WTC11 (cell line): ENCODE results near the gene SUMF1. TPM values are rescaled to one million over a fixed set of nuclear protein-coding genes. Genes with fewer than 3 reads are reported as not detected.

Experiments
- ATAC-seq: fragments of 200-7000 bp; cut with Tn5 transposase; 2 replicates; pipeline ENCODE4 v1.10.0; 2021; ENCODE audit warnings: mild to moderate bottlenecking, moderate library complexity
- CTCF ChIA-PET: fragments of 300-600 bp; sonication (Branson Sonifier 250); formaldehyde crosslinking; loops from one replicate; lab custom pipeline; 2021; ENCODE audit warnings: antibody characterized with exemption; lab: Charles Lee
- POLR2A ChIA-PET: fragments of 350-600 bp; sonication (Branson Sonifier 250); formaldehyde crosslinking; loops from one replicate; lab custom pipeline; 2021; ENCODE audit warnings: antibody characterized with exemption; lab: Charles Lee
- DNase-seq: peaks from one replicate; pipeline ENCODE4 v3.0.0; 2021; ENCODE audit warnings: low spot score
- H3K27ac Mint-ChIP-seq: 2 replicates; pipeline ENCODE4 v1.8.0; 2021; ENCODE audit warnings: mixed read lengths
- H3K27me3 Mint-ChIP-seq: 2 replicates; pipeline ENCODE4 v1.8.0; 2021; ENCODE audit warnings: low read depth, mild to moderate bottlenecking, moderate library complexity, mixed read lengths
- H3K36me3 Mint-ChIP-seq: 2 replicates; pipeline ENCODE4 v1.8.0; 2021; ENCODE audit warnings: mixed read lengths
- H3K4me1 Mint-ChIP-seq: 2 replicates; pipeline ENCODE4 v1.8.0; 2022; ENCODE audit warnings: mixed read lengths
- H3K4me3 Mint-ChIP-seq: 2 replicates; pipeline ENCODE4 v1.8.0; 2021; ENCODE audit warnings: mild to moderate bottlenecking, moderate library complexity, mixed read lengths
- H3K9me3 Mint-ChIP-seq: 2 replicates; pipeline ENCODE4 v1.8.0; 2021; ENCODE audit warnings: mixed read lengths
- ATF1 ChIP-seq: sonication (generic); formaldehyde crosslinking; IDR thresholded peaks from 2 replicates; pipeline ENCODE4 v1.8.1; 2023; ENCODE audit warnings: mild to moderate bottlenecking, moderate library complexity, missing genetic modification reagents
- CBFB ChIP-seq: sonication (generic); formaldehyde crosslinking; IDR thresholded peaks from 2 replicates; pipeline ENCODE4 v1.8.1; 2022; ENCODE audit warnings: mild to moderate bottlenecking, low read depth, missing genetic modification reagents
- ESRRA ChIP-seq: sonication (generic); formaldehyde crosslinking; IDR thresholded peaks from 2 replicates; pipeline ENCODE4 v1.8.1; 2022; ENCODE audit warnings: mild to moderate bottlenecking, missing genetic modification reagents, borderline replicate concordance
- MXD4 ChIP-seq: fragments of 250-450 bp; sonication (Bioruptor Pico); IDR thresholded peaks from 2 replicates; pipeline ENCODE4 v1.8.0; 2021; ENCODE audit warnings: mild to moderate bottlenecking, moderate library complexity, borderline replicate concordance
- NFATC4 ChIP-seq: fragments of 250-450 bp; sonication (Bioruptor Pico); IDR thresholded peaks from 2 replicates; pipeline ENCODE4 v1.9.0; 2021; ENCODE audit warnings: mild to moderate bottlenecking
- NR3C1 ChIP-seq: sonication (generic); formaldehyde crosslinking; conservative IDR thresholded peaks from 2 replicates; pipeline ENCODE4 v1.8.1; 2023; ENCODE audit warnings: low read depth, mild to moderate bottlenecking, missing genetic modification reagents
- OVOL2 ChIP-seq: fragments of 250-450 bp; sonication (Bioruptor Pico); IDR thresholded peaks from 2 replicates; pipeline ENCODE4 v1.9.0; 2021; ENCODE audit warnings: mild to moderate bottlenecking, borderline replicate concordance
- PRRX2 ChIP-seq: fragments of 250-450 bp; sonication (Bioruptor Pico); IDR thresholded peaks from 2 replicates; pipeline ENCODE4 v1.8.0; 2021; ENCODE audit warnings: mild to moderate bottlenecking
- SP1 ChIP-seq: sonication (generic); formaldehyde crosslinking; conservative IDR thresholded peaks from 2 replicates; pipeline ENCODE4 v1.8.1; 2022; ENCODE audit warnings: missing genetic modification reagents
- TEAD1 ChIP-seq: sonication (generic); formaldehyde crosslinking; IDR thresholded peaks from 2 replicates; pipeline ENCODE4 v1.8.0; 2022; ENCODE audit warnings: mild to moderate bottlenecking, missing genetic modification reagents
- ZMAT4 ChIP-seq: fragments of 250-450 bp; sonication (Bioruptor Pico); IDR thresholded peaks from 2 replicates; pipeline ENCODE4 v1.9.0; 2021; ENCODE audit warnings: mild to moderate bottlenecking
- ZNF138 ChIP-seq: sonication (generic); formaldehyde crosslinking; conservative IDR thresholded peaks from 2 replicates; pipeline ENCODE4 v1.8.1; 2022; ENCODE audit warnings: mild to moderate bottlenecking, moderate library complexity, missing genetic modification reagents
- ZNF263 ChIP-seq: sonication (generic); formaldehyde crosslinking; IDR thresholded peaks from 2 replicates; pipeline ENCODE4 v1.8.1; 2022; ENCODE audit warnings: low read depth, mild to moderate bottlenecking, moderate library complexity, missing genetic modification reagents
- ZNF281 ChIP-seq: sonication (generic); formaldehyde crosslinking; IDR thresholded peaks from 2 replicates; pipeline ENCODE4 v1.8.0; 2023; ENCODE audit warnings: mild to moderate bottlenecking, missing genetic modification reagents
- ZNF317 ChIP-seq: sonication (generic); formaldehyde crosslinking; IDR thresholded peaks from 2 replicates; pipeline ENCODE4 v1.8.1; 2023; ENCODE audit warnings: low read depth, mild to moderate bottlenecking, moderate library complexity, missing genetic modification reagents, borderline replicate concordance
- ZNF416 ChIP-seq: fragments of 250-450 bp; sonication (Bioruptor Pico); IDR thresholded peaks from 2 replicates; pipeline ENCODE4 v1.9.0; 2021; ENCODE audit warnings: mild to moderate bottlenecking, inconsistent platforms
- total RNA-seq: library from RNA; stranded (reverse); gene quantifications from 3 replicates; pipeline ENCODE4 v1.2.3, GENCODE V29; 2021
- TF ChIP-seq, protein P1 (sequence below): sonication (generic); formaldehyde crosslinking; IDR thresholded peaks from 2 replicates; pipeline ENCODE4 v1.8.1; 2022; ENCODE audit warnings: mild to moderate bottlenecking, missing genetic modification reagents, moderate library complexity, borderline replicate concordance
- TF ChIP-seq, protein P2 (sequence below): sonication (generic); formaldehyde crosslinking; IDR thresholded peaks from 2 replicates; pipeline ENCODE4 v1.8.0; 2023; ENCODE audit warnings: missing genetic modification reagents, mild to moderate bottlenecking, borderline replicate concordance
- TF ChIP-seq, protein P3 (sequence below): fragments of 250-450 bp; sonication (Bioruptor Pico); IDR thresholded peaks from 2 replicates; pipeline ENCODE4 v2.1.2; 2022; ENCODE audit warnings: mild to moderate bottlenecking, moderate library complexity
- TF ChIP-seq, protein P4 (sequence below): sonication (generic); formaldehyde crosslinking; IDR thresholded peaks from 2 replicates; pipeline ENCODE4 v1.8.0; 2022; ENCODE audit warnings: missing genetic modification reagents

Gene SUMF1
- total RNA-seq, 1 experiment from 2014 or later: 10.4 TPM

DNA sequence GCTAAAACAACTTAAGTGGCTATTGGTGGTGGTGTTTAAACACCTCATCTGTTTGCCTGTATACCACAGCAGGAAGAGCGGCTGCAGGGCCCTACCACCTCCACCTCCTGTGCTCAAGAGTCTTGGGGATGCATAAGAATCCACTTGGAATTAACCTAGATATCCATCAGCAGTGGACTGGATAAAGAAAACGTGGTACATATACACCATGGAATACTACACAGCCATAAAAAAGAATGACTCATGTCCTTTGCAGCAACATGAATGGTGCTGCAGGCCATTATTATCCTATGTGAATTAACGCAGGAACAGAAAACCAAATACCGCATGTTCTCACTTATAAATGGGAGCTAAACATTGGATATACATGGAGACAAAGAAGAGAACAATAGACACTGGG, 87.1 kb downstream of the SUMF1 start:
- DNase-seq (no peak), ATAC-seq (no peak)
- POLR2A ChIA-PET: no interaction called here
- no peaks in the 10 kb centered on the region for H3K27me3 Mint-ChIP-seq
- no peak overlapping the region for H3K4me3 Mint-ChIP-seq
- H3K36me3 Mint-ChIP-seq: no peaks in the 10 kb centered on the region
- CTCF ChIA-PET: no interaction called here
- no peak overlapping the region for H3K27ac Mint-ChIP-seq
- no peak for TF ChIP-seq NR3C1
- TF ChIP-seq ZNF317 (CRISPR knock-in tag): no peak
- no peak for TF ChIP-seq ZMAT4 (CRISPR knock-in tag)
- TF ChIP-seq, protein P1, sequence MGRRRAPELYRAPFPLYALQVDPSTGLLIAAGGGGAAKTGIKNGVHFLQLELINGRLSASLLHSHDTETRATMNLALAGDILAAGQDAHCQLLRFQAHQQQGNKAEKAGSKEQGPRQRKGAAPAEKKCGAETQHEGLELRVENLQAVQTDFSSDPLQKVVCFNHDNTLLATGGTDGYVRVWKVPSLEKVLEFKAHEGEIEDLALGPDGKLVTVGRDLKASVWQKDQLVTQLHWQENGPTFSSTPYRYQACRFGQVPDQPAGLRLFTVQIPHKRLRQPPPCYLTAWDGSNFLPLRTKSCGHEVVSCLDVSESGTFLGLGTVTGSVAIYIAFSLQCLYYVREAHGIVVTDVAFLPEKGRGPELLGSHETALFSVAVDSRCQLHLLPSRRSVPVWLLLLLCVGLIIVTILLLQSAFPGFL (CRISPR knock-in tag): no peak
- no peak for TF ChIP-seq ESRRA (CRISPR knock-in tag)
- TF ChIP-seq, protein P2, sequence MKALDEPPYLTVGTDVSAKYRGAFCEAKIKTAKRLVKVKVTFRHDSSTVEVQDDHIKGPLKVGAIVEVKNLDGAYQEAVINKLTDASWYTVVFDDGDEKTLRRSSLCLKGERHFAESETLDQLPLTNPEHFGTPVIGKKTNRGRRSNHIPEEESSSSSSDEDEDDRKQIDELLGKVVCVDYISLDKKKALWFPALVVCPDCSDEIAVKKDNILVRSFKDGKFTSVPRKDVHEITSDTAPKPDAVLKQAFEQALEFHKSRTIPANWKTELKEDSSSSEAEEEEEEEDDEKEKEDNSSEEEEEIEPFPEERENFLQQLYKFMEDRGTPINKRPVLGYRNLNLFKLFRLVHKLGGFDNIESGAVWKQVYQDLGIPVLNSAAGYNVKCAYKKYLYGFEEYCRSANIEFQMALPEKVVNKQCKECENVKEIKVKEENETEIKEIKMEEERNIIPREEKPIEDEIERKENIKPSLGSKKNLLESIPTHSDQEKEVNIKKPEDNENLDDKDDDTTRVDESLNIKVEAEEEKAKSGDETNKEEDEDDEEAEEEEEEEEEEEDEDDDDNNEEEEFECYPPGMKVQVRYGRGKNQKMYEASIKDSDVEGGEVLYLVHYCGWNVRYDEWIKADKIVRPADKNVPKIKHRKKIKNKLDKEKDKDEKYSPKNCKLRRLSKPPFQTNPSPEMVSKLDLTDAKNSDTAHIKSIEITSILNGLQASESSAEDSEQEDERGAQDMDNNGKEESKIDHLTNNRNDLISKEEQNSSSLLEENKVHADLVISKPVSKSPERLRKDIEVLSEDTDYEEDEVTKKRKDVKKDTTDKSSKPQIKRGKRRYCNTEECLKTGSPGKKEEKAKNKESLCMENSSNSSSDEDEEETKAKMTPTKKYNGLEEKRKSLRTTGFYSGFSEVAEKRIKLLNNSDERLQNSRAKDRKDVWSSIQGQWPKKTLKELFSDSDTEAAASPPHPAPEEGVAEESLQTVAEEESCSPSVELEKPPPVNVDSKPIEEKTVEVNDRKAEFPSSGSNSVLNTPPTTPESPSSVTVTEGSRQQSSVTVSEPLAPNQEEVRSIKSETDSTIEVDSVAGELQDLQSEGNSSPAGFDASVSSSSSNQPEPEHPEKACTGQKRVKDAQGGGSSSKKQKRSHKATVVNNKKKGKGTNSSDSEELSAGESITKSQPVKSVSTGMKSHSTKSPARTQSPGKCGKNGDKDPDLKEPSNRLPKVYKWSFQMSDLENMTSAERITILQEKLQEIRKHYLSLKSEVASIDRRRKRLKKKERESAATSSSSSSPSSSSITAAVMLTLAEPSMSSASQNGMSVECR (CRISPR knock-in tag): no peak
- TF ChIP-seq ZNF263 (CRISPR knock-in tag): no peak
- no peak for TF ChIP-seq SP1 (CRISPR knock-in tag)
- TF ChIP-seq OVOL2 (CRISPR knock-in tag): no peak
- TF ChIP-seq, protein P3, sequence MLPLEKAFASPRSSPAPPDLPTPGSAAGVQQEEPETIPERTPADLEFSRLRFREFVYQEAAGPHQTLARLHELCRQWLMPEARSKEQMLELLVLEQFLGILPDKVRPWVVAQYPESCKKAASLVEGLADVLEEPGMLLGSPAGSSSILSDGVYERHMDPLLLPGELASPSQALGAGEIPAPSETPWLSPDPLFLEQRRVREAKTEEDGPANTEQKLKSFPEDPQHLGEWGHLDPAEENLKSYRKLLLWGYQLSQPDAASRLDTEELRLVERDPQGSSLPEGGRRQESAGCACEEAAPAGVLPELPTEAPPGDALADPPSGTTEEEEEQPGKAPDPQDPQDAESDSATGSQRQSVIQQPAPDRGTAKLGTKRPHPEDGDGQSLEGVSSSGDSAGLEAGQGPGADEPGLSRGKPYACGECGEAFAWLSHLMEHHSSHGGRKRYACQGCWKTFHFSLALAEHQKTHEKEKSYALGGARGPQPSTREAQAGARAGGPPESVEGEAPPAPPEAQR (CRISPR knock-in tag): no peak
- no peak for TF ChIP-seq MXD4 (CRISPR knock-in tag)
- no peak for TF ChIP-seq PRRX2 (CRISPR knock-in tag)
- no peak for TF ChIP-seq NFATC4
- no peak for TF ChIP-seq ZNF416
- no peak for TF ChIP-seq ZNF138 (CRISPR knock-in tag)
- no peak for TF ChIP-seq CBFB
- TF ChIP-seq ZNF281: no peak
- peaks cover 7% of the 10 kb centered on the region for H3K9me3 Mint-ChIP-seq
- H3K4me1 Mint-ChIP-seq: peaks cover 8% of the 10 kb centered on the region

DNA sequence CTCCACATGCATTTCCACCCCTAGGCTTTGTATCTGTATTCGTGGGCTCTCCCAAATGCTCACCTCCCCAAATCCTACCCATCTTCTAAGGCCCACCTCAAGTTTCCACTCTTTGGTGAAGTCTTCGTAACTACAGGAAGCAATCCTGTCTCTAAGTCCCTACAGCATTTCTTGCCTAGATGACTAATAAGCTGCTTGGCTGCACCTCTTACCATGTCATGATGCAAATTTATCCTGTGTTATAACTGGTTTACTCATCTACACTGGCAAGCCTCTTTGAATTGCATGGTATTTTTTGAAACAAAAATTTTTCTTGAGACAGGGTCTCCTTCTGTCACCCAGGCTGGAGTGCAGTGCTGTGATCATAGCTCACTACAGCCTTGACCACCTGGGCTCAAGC, 90.6 kb downstream of the SUMF1 start:
- H3K36me3 Mint-ChIP-seq: peaks cover 15% of the 10 kb centered on the region
- H3K27me3 Mint-ChIP-seq: no peaks in the 10 kb centered on the region
- POLR2A ChIA-PET: no interaction called here
- no peak overlapping the region for H3K4me3 Mint-ChIP-seq
- peaks cover 8% of the 10 kb centered on the region for H3K4me1 Mint-ChIP-seq
- TF ChIP-seq ATF1 (CRISPR knock-in tag) (no peak), TEAD1 (CRISPR knock-in tag) (no peak)
- TF ChIP-seq, protein P4, sequence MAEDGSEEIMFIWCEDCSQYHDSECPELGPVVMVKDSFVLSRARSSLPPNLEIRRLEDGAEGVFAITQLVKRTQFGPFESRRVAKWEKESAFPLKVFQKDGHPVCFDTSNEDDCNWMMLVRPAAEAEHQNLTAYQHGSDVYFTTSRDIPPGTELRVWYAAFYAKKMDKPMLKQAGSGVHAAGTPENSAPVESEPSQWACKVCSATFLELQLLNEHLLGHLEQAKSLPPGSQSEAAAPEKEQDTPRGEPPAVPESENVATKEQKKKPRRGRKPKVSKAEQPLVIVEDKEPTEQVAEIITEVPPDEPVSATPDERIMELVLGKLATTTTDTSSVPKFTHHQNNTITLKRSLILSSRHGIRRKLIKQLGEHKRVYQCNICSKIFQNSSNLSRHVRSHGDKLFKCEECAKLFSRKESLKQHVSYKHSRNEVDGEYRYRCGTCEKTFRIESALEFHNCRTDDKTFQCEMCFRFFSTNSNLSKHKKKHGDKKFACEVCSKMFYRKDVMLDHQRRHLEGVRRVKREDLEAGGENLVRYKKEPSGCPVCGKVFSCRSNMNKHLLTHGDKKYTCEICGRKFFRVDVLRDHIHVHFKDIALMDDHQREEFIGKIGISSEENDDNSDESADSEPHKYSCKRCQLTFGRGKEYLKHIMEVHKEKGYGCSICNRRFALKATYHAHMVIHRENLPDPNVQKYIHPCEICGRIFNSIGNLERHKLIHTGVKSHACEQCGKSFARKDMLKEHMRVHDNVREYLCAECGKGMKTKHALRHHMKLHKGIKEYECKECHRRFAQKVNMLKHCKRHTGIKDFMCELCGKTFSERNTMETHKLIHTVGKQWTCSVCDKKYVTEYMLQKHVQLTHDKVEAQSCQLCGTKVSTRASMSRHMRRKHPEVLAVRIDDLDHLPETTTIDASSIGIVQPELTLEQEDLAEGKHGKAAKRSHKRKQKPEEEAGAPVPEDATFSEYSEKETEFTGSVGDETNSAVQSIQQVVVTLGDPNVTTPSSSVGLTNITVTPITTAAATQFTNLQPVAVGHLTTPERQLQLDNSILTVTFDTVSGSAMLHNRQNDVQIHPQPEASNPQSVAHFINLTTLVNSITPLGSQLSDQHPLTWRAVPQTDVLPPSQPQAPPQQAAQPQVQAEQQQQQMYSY (CRISPR knock-in tag): no peak
- peaks cover 24% of the 10 kb centered on the region for H3K9me3 Mint-ChIP-seq
- CTCF ChIA-PET: no interaction called here
- ATAC-seq (no peak), DNase-seq (no peak)
- no peak overlapping the region for H3K27ac Mint-ChIP-seq
